ENCODE data around the gene MAU2.

DNA sequence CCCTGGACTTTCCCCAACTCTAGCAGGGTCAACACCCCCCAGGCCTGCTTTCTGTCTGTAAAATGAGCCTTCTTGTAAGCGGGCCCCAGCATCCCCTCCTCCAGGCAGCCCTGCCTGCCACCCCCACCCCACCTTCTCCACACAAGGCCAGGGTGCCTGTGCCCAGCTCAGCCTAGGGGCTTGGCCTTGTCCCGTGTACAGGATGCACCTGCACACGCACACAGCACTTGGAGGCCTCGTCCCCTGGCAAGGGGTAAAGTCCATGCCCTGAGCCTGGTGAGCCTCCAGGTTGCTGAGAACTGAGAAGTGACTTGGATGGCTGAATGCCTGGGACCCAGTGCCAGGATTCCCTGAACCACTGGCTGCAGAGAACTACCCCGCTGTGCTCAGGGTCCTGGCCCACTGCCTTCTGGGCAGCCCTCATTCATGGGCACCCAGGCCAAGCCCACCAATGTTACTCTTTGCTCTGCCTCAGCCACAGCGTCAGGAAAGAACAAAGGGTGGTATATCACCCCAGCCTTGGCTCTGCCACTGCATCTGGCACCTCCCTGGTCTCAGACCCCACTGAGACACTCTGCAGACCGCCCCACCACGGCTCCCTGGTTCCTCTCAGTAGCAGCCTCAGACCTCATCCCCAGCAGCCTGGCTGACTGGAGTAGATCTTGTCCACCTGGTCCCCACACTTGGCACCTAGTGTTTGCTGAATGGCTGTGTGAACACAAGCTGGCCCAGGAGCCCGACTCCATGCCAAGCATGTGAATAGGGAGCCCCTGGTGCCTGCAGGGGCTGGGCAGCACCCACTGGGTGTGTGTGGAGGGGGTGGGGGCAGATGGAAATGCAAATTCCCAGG lies 45.7 kb upstream of the MAU2 start:
- TF ChIP-seq, protein P1, sequence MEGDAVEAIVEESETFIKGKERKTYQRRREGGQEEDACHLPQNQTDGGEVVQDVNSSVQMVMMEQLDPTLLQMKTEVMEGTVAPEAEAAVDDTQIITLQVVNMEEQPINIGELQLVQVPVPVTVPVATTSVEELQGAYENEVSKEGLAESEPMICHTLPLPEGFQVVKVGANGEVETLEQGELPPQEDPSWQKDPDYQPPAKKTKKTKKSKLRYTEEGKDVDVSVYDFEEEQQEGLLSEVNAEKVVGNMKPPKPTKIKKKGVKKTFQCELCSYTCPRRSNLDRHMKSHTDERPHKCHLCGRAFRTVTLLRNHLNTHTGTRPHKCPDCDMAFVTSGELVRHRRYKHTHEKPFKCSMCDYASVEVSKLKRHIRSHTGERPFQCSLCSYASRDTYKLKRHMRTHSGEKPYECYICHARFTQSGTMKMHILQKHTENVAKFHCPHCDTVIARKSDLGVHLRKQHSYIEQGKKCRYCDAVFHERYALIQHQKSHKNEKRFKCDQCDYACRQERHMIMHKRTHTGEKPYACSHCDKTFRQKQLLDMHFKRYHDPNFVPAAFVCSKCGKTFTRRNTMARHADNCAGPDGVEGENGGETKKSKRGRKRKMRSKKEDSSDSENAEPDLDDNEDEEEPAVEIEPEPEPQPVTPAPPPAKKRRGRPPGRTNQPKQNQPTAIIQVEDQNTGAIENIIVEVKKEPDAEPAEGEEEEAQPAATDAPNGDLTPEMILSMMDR (IDR thresholded peaks at IDR 0.05; ENCODE audit: control extremely low read depth in 1 of 3, insufficient read depth in 1 of 3, low read depth in 1 of 3, low read length in 3 of 3), result no peak
- TF ChIP-seq, protein P2, sequence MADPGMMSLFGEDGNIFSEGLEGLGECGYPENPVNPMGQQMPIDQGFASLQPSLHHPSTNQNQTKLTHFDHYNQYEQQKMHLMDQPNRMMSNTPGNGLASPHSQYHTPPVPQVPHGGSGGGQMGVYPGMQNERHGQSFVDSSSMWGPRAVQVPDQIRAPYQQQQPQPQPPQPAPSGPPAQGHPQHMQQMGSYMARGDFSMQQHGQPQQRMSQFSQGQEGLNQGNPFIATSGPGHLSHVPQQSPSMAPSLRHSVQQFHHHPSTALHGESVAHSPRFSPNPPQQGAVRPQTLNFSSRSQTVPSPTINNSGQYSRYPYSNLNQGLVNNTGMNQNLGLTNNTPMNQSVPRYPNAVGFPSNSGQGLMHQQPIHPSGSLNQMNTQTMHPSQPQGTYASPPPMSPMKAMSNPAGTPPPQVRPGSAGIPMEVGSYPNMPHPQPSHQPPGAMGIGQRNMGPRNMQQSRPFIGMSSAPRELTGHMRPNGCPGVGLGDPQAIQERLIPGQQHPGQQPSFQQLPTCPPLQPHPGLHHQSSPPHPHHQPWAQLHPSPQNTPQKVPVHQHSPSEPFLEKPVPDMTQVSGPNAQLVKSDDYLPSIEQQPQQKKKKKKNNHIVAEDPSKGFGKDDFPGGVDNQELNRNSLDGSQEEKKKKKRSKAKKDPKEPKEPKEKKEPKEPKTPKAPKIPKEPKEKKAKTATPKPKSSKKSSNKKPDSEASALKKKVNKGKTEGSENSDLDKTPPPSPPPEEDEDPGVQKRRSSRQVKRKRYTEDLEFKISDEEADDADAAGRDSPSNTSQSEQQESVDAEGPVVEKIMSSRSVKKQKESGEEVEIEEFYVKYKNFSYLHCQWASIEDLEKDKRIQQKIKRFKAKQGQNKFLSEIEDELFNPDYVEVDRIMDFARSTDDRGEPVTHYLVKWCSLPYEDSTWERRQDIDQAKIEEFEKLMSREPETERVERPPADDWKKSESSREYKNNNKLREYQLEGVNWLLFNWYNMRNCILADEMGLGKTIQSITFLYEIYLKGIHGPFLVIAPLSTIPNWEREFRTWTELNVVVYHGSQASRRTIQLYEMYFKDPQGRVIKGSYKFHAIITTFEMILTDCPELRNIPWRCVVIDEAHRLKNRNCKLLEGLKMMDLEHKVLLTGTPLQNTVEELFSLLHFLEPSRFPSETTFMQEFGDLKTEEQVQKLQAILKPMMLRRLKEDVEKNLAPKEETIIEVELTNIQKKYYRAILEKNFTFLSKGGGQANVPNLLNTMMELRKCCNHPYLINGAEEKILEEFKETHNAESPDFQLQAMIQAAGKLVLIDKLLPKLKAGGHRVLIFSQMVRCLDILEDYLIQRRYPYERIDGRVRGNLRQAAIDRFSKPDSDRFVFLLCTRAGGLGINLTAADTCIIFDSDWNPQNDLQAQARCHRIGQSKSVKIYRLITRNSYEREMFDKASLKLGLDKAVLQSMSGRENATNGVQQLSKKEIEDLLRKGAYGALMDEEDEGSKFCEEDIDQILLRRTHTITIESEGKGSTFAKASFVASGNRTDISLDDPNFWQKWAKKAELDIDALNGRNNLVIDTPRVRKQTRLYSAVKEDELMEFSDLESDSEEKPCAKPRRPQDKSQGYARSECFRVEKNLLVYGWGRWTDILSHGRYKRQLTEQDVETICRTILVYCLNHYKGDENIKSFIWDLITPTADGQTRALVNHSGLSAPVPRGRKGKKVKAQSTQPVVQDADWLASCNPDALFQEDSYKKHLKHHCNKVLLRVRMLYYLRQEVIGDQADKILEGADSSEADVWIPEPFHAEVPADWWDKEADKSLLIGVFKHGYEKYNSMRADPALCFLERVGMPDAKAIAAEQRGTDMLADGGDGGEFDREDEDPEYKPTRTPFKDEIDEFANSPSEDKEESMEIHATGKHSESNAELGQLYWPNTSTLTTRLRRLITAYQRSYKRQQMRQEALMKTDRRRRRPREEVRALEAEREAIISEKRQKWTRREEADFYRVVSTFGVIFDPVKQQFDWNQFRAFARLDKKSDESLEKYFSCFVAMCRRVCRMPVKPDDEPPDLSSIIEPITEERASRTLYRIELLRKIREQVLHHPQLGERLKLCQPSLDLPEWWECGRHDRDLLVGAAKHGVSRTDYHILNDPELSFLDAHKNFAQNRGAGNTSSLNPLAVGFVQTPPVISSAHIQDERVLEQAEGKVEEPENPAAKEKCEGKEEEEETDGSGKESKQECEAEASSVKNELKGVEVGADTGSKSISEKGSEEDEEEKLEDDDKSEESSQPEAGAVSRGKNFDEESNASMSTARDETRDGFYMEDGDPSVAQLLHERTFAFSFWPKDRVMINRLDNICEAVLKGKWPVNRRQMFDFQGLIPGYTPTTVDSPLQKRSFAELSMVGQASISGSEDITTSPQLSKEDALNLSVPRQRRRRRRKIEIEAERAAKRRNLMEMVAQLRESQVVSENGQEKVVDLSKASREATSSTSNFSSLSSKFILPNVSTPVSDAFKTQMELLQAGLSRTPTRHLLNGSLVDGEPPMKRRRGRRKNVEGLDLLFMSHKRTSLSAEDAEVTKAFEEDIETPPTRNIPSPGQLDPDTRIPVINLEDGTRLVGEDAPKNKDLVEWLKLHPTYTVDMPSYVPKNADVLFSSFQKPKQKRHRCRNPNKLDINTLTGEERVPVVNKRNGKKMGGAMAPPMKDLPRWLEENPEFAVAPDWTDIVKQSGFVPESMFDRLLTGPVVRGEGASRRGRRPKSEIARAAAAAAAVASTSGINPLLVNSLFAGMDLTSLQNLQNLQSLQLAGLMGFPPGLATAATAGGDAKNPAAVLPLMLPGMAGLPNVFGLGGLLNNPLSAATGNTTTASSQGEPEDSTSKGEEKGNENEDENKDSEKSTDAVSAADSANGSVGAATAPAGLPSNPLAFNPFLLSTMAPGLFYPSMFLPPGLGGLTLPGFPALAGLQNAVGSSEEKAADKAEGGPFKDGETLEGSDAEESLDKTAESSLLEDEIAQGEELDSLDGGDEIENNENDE (IDR thresholded peaks at IDR 0.05; ENCODE audit: insufficient replicate concordance, low read length), result no peak
- TF ChIP-seq CHD1 (IDR thresholded peaks at IDR 0.05; ENCODE audit: low read depth, low read length) (no peak), BCL11A (IDR thresholded peaks at IDR 0.05; ENCODE audit: low read depth in 2 of 2, low read length in 2 of 2) (no peak), KDM1A (IDR thresholded peaks at IDR 0.05; ENCODE audit: borderline replicate concordance, low read length) (no peak), BACH1 (IDR thresholded peaks at IDR 0.05; ENCODE audit: low read length) (no peak), CHD2 (IDR thresholded peaks at IDR 0.05; ENCODE audit: low read length) (no peak), TEAD4 (IDR thresholded peaks at IDR 0.05; ENCODE audit: low read depth, low read length) (no peak)
